ENCODE results near the gene IRF2BP2. TPM values are rescaled to one million over a fixed set of nuclear protein-coding genes. Genes with fewer than 3 reads are reported as not detected.

IRF2BP2 gene
- 83.0 TPM for total RNA-seq

GRCh38 chr1:234610061-234610665, at the start of gene IRF2BP2:
IRF2BP2 (minus strand) TSS chr1:234610178; CDS start chr1:234609494, 684 bp downstream.
- Histone ChIP-seq H3K9ac (ENCODE audit: low read depth in 1 of 3, low read length in 3 of 3) (peak within 1 kb of the TSS; percentile 93 to 100 (median 99)), H3K4me3 (ENCODE audit: low read length in 3 of 3) (peak within 1 kb of the TSS; percentile 81 to 97 (median 93)), H3K9me3 (ENCODE audit: control insufficient read depth in 3 of 3, low read length in 3 of 3) (no peaks in the 10 kb centered on the region), H3K4me1 (ENCODE audit: control insufficient read depth in 3 of 3, insufficient read depth in 3 of 3, low read length in 3 of 3) (peaks cover 33 to 44% (median 41%) of the 10 kb centered on the region in 3 donors), H3K27ac (ENCODE audit: low read depth, low read length) (peak within 1 kb of the TSS; percentile 99), H3K27me3 (ENCODE audit: control insufficient read depth in 3 of 3, insufficient read depth in 3 of 3, low read length in 3 of 3) (no peaks in the 10 kb centered on the region), H3K36me3 (ENCODE audit: control insufficient read depth in 3 of 3, insufficient read depth in 3 of 3, low read length in 3 of 3) (peaks cover 17 to 27% (median 19%) of the 10 kb centered on the region in 3 donors)

DNA sequence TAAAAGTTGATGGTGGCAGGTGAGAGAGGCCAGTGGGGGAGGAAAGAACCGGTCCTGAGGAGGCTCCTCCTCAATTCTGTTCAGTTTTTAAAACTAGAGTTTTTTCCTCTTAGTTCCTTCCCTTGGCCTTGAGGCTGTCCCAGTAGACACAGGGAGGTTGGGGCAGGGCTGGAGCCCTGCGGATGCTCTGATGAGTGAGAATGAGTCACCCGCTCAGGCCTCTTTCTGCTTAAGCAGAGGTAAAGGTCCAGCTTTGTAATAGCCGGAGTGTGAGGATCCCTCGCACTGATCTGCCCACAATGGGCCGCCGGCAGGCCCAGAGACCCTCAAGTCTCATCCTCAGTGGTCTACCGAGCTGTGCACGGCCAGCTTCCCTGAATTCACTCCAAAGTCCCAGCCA, 49.6 kb upstream of the IRF2BP2 start:
- H3K9me3 ChIP-seq (ENCODE audit: control insufficient read depth in 3 of 3, low read length in 3 of 3), result no peaks in the 10 kb centered on the region
- no peak overlapping the region for H3K27ac ChIP-seq (ENCODE audit: low read depth, low read length)
- peaks cover 14 to 18% (median 15%) of the 10 kb centered on the region in 3 donors for H3K4me1 ChIP-seq (ENCODE audit: control insufficient read depth in 3 of 3, insufficient read depth in 3 of 3, low read length in 3 of 3)
- no peaks in the 10 kb centered on the region for H3K36me3 ChIP-seq (ENCODE audit: control insufficient read depth in 3 of 3, insufficient read depth in 3 of 3, low read length in 3 of 3)
- no peaks in the 10 kb centered on the region for H3K27me3 ChIP-seq (ENCODE audit: control insufficient read depth in 3 of 3, insufficient read depth in 3 of 3, low read length in 3 of 3)
- H3K4me3 ChIP-seq (ENCODE audit: low read length in 3 of 3), result no peak overlapping the region
- H3K9ac ChIP-seq (ENCODE audit: low read depth in 1 of 3, low read length in 3 of 3), result no peak overlapping the region

- Histone ChIP-seq H3K9ac (ENCODE audit: low read depth in 1 of 3, low read length in 3 of 3) (no peak overlapping the region), H3K27ac (ENCODE audit: low read depth, low read length) (peak overlapping the region; percentile 0), H3K4me1 (ENCODE audit: control insufficient read depth in 3 of 3, insufficient read depth in 3 of 3, low read length in 3 of 3) (peaks cover 14 to 18% (median 15%) of the 10 kb centered on the region in 3 donors), H3K36me3 (ENCODE audit: control insufficient read depth in 3 of 3, insufficient read depth in 3 of 3, low read length in 3 of 3) (no peaks in the 10 kb centered on the region), H3K4me3 (ENCODE audit: low read length in 3 of 3) (no peak overlapping the region), H3K9me3 (ENCODE audit: control insufficient read depth in 3 of 3, low read length in 3 of 3) (no peaks in the 10 kb centered on the region), H3K27me3 (ENCODE audit: control insufficient read depth in 3 of 3, insufficient read depth in 3 of 3, low read length in 3 of 3) (no peaks in the 10 kb centered on the region)
Observed at GRCh38 chr1:234658138-234658537, 48.2 kb upstream of the IRF2BP2 start.

GRCh38 chr1:234656944-234657654, 47.1 kb upstream of the IRF2BP2 start:
- Histone ChIP-seq H3K27me3 (ENCODE audit: control insufficient read depth in 3 of 3, insufficient read depth in 3 of 3, low read length in 3 of 3) (no peaks in the 10 kb centered on the region), H3K36me3 (ENCODE audit: control insufficient read depth in 3 of 3, insufficient read depth in 3 of 3, low read length in 3 of 3) (no peaks in the 10 kb centered on the region), H3K9ac (ENCODE audit: low read depth in 1 of 3, low read length in 3 of 3) (no peak overlapping the region), H3K9me3 (ENCODE audit: control insufficient read depth in 3 of 3, low read length in 3 of 3) (no peaks in the 10 kb centered on the region), H3K4me3 (ENCODE audit: low read length in 3 of 3) (no peak overlapping the region), H3K4me1 (ENCODE audit: control insufficient read depth in 3 of 3, insufficient read depth in 3 of 3, low read length in 3 of 3) (peaks cover 14 to 18% (median 15%) of the 10 kb centered on the region in 3 donors), H3K27ac (ENCODE audit: low read depth, low read length) (peak overlapping the region; percentile 44)

- H3K9ac ChIP-seq (ENCODE audit: low read depth in 1 of 3, low read length in 3 of 3), result no peak overlapping the region
- H3K27ac ChIP-seq (ENCODE audit: low read depth, low read length), result no peak overlapping the region
- H3K4me3 ChIP-seq (ENCODE audit: low read length in 3 of 3), result no peak overlapping the region
- H3K4me1 ChIP-seq (ENCODE audit: control insufficient read depth in 3 of 3, insufficient read depth in 3 of 3, low read length in 3 of 3), result peaks cover 14 to 18% (median 15%) of the 10 kb centered on the region in 3 donors
- no peaks in the 10 kb centered on the region for H3K27me3 ChIP-seq (ENCODE audit: control insufficient read depth in 3 of 3, insufficient read depth in 3 of 3, low read length in 3 of 3)
- no peaks in the 10 kb centered on the region for H3K36me3 ChIP-seq (ENCODE audit: control insufficient read depth in 3 of 3, insufficient read depth in 3 of 3, low read length in 3 of 3)
- H3K9me3 ChIP-seq (ENCODE audit: control insufficient read depth in 3 of 3, low read length in 3 of 3), result no peaks in the 10 kb centered on the region
Observed at GRCh38 chr1:234656070-234656895, 46.3 kb upstream of the IRF2BP2 start.

DNA sequence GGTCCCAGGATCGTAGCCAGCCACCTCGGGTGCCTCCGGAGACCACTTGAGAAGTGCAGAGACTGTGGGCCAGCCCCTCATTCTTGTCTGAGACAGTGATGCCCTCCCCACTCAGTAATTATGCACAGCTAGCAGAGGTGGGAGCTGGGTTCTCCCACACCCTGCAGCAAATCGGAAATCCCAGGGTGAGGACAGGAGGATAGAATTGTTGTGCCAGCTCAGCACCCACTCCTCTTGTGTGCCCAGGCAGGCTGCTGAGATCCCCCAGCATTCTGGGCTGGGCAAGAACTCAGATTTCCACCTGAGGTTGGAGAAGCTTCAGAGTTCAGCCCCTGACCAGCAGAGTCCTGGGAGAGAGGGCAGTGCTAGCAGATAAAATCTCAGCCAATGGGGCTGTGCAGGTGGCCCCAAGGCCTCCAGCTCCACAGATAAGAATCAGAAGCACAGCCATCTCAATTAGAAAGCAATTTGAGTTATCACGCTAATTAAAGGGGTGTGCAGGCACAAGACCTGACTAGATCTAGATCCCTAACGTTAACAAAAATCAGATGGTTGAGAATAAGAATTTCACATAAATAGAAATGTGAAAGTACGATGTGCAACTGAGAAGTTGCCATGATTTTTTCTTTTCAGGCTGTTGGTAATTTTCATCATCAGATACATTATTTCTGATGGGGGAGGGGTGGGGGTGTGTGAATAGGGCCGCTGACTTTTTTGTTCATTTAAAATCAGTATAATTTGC, 45.5 kb upstream of the IRF2BP2 start:
- no peaks in the 10 kb centered on the region for H3K36me3 ChIP-seq (ENCODE audit: control insufficient read depth in 3 of 3, insufficient read depth in 3 of 3, low read length in 3 of 3)
- H3K9me3 ChIP-seq (ENCODE audit: control insufficient read depth in 3 of 3, low read length in 3 of 3), result no peaks in the 10 kb centered on the region
- H3K4me1 ChIP-seq (ENCODE audit: control insufficient read depth in 3 of 3, insufficient read depth in 3 of 3, low read length in 3 of 3), result peaks cover 14 to 18% (median 15%) of the 10 kb centered on the region in 3 donors
- no peak overlapping the region for H3K9ac ChIP-seq (ENCODE audit: low read depth in 1 of 3, low read length in 3 of 3)
- no peaks in the 10 kb centered on the region for H3K27me3 ChIP-seq (ENCODE audit: control insufficient read depth in 3 of 3, insufficient read depth in 3 of 3, low read length in 3 of 3)
- H3K27ac ChIP-seq (ENCODE audit: low read depth, low read length), result no peak overlapping the region
- no peak overlapping the region for H3K4me3 ChIP-seq (ENCODE audit: low read length in 3 of 3)

DNA sequence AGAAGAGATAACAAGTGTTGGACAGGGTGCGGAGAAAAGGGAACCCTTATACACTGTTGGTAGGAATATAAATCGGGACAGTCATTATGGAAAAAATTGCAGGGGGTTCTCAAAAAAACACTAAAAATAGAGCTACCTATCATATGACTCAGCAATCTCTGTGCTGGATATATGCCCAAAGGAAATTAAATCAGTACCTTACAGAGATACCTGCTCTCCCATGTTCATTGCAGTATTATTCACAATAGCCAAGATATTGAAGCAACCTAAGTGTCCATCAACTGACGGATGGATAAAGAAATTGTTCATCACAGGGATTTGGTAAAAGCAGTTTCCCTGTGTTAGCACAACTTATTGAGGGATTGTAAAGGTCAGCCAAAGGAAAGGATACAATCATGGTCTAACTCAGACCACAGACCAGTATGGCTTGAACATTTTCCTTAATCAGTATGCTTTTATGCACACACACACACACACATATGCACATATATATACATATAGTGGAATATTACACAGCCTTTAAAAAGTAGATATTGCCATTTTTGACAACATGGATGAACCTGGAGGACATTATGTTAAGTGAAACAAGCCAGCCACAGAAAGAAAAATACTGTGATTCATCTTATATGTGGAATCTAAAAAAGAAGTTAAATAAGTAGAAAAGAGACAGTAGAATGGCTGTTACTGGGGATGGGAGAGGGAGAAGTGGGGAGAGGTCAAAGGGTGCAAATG, 44.2 kb upstream of the IRF2BP2 start:
- H3K36me3 ChIP-seq (ENCODE audit: control insufficient read depth in 3 of 3, insufficient read depth in 3 of 3, low read length in 3 of 3), result no peaks in the 10 kb centered on the region
- peaks cover 14 to 18% (median 15%) of the 10 kb centered on the region in 3 donors for H3K4me1 ChIP-seq (ENCODE audit: control insufficient read depth in 3 of 3, insufficient read depth in 3 of 3, low read length in 3 of 3)
- no peak overlapping the region for H3K4me3 ChIP-seq (ENCODE audit: low read length in 3 of 3)
- no peak overlapping the region for H3K27ac ChIP-seq (ENCODE audit: low read depth, low read length)
- H3K9me3 ChIP-seq (ENCODE audit: control insufficient read depth in 3 of 3, low read length in 3 of 3), result no peaks in the 10 kb centered on the region
- H3K27me3 ChIP-seq (ENCODE audit: control insufficient read depth in 3 of 3, insufficient read depth in 3 of 3, low read length in 3 of 3), result no peaks in the 10 kb centered on the region
- H3K9ac ChIP-seq (ENCODE audit: low read depth in 1 of 3, low read length in 3 of 3), result no peak overlapping the region

- H3K36me3 ChIP-seq (ENCODE audit: control insufficient read depth in 3 of 3, insufficient read depth in 3 of 3, low read length in 3 of 3), result no peaks in the 10 kb centered on the region
- H3K9ac ChIP-seq (ENCODE audit: low read depth in 1 of 3, low read length in 3 of 3), result no peak overlapping the region
- H3K27me3 ChIP-seq (ENCODE audit: control insufficient read depth in 3 of 3, insufficient read depth in 3 of 3, low read length in 3 of 3), result no peaks in the 10 kb centered on the region
- H3K4me3 ChIP-seq (ENCODE audit: low read length in 3 of 3), result no peak overlapping the region
- no peaks in the 10 kb centered on the region for H3K4me1 ChIP-seq (ENCODE audit: control insufficient read depth in 3 of 3, insufficient read depth in 3 of 3, low read length in 3 of 3)
- H3K27ac ChIP-seq (ENCODE audit: low read depth, low read length), result no peak overlapping the region
- H3K9me3 ChIP-seq (ENCODE audit: control insufficient read depth in 3 of 3, low read length in 3 of 3), result no peaks in the 10 kb centered on the region
Observed at GRCh38 chr1:234649432-234650081, 39.6 kb upstream of the IRF2BP2 start.

- Histone ChIP-seq H3K36me3 (ENCODE audit: control insufficient read depth in 3 of 3, insufficient read depth in 3 of 3, low read length in 3 of 3) (no peaks in the 10 kb centered on the region), H3K4me1 (ENCODE audit: control insufficient read depth in 3 of 3, insufficient read depth in 3 of 3, low read length in 3 of 3) (no peaks in the 10 kb centered on the region), H3K4me3 (ENCODE audit: low read length in 3 of 3) (no peak overlapping the region), H3K27ac (ENCODE audit: low read depth, low read length) (no peak overlapping the region), H3K9ac (ENCODE audit: low read depth in 1 of 3, low read length in 3 of 3) (no peak overlapping the region), H3K27me3 (ENCODE audit: control insufficient read depth in 3 of 3, insufficient read depth in 3 of 3, low read length in 3 of 3) (no peaks in the 10 kb centered on the region), H3K9me3 (ENCODE audit: control insufficient read depth in 3 of 3, low read length in 3 of 3) (no peaks in the 10 kb centered on the region)
Observed at GRCh38 chr1:234647758-234648157, 37.8 kb upstream of the IRF2BP2 start.
